Ramos (cell line): ENCODE results near the gene COL15A1.

Experiments used
- in situ Hi-C: fragments of 300-500 bp; cut with MboI; formaldehyde crosslinking; loops from one replicate; pipeline ENCODE4 v1.14.3; 2022; ENCODE audit warnings: low sequenced_read_pairs; ENCODE audit not compliant: unreplicated experiment

Gene COL15A1

DNA sequence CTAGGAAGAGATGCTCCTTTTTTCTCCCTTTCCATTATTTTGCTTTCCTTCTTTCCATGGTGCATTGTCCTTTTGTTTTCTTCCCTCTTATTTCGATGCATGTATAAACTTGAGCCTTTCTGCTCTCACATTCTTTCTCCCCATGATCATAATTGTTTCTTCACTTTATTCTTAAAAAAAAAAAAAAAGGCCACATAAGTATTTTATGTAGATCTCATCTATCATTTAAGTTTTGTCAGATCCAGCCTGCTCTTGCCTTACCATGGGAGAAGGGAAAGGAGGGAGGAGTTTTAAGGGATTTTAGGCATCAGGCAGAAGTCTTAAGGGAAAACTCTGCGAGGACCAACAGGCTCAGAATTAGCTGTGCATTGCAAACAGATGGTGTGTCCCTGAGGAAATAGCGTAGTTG, 172.3 kb downstream of the COL15A1 start:
- in situ Hi-C loops, result no loop called here

DNA sequence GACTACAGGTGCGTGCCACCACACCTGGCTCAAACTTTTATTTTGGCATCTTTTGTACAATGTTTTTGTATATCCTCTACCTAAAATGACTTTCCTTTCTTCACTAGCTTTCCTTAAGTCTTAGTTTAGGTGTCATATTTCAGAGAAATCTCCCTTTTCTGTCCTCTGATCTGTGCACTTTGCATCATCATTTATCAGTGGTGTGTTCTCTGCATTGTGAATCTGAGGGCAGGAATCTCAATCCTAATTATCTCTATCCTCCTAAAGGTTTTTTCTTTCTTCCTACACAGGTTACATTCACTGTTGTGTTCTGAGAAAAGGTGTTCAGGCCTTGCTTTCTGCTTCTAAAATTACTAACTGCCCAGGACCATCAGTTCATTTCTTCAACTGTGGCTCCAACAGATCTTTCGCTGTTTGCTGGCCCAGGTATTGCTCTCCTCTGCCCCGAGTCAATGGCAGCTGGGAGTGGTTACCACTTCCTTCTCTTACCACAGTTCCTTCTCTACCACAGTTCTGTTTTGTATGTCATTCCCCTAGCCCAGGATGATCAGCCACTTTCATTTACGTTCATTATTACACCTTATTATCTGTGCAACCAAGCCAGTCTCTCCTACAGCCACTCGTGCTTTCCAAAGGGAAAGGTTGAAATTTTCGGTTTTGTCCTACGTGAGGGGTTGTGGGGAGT, 175.2 kb downstream of the COL15A1 start:
- in situ Hi-C loops, result no loop called here

DNA sequence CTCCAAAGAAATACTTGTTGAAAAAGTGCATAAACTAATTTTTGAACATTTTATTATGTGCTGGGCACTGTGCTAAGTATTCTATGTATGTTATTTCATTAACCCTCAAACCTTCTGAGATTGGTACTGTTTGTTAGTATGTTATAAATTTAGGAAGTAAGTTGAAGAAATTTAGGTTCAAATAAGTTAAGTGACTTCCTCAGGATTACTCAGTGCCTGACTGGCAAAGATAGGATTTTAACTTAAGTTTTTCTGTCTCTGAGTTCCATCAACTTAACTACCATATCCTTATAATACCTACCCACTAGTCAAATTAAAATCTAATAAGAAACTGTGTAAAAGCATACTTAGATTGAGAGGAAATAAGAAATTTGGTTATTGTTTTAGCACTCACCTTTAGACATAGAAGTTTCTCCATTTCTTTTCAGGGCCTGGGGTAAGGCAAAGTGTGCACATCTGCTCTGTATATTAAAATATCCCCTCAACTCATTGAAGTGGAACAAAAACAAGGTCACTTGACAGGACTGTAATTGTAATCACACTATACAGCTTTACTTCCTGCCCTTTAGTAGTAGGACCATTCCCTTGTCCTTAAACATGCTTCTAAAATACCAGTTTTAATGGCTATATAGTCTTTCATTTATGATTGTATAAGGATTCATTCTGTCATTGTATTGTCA, 176.4 kb downstream of the COL15A1 start:
- in situ Hi-C loops, result no loop called here
